Neural progenitor cell (in vitro differentiated cells): ENCODE data around the gene ANO4. TPM values are rescaled to one million over a fixed set of nuclear protein-coding genes. Genes with fewer than 3 reads are reported as not detected.

ENCODE experiments used
- DNase-seq: peaks from one replicate; pipeline ENCODE4 v3.0.0-alpha.2; 2016; ENCODE audit warnings: low spot score
- H2AFZ ChIP-seq: fragments of 200-600 bp; sonication (generic); replicated peaks from 2 replicates; pipeline ENCODE4 v1.6.1; 2016; ENCODE audit warnings: antibody characterized with exemption
- H3F3A ChIP-seq: fragments of 200-600 bp; sonication (generic); 2 replicates; pipeline ENCODE4 v1.6.1; 2016; ENCODE audit warnings: antibody characterized with exemption, low read depth
- H3K27ac ChIP-seq: fragments of 200-600 bp; sonication (generic); 2 replicates; pipeline ENCODE4 v1.5.1; 2016; ENCODE audit warnings: mild to moderate bottlenecking
- H3K27me3 ChIP-seq: fragments of 200-600 bp; sonication (generic); 2 replicates; pipeline ENCODE4 v1.6.1; 2016; ENCODE audit warnings: mild to moderate bottlenecking, moderate library complexity
- H3K36me3 ChIP-seq: fragments of 200-600 bp; sonication (generic); 2 replicates; pipeline ENCODE4 v1.5.1; 2016
- H3K4me1 ChIP-seq: fragments of 200-600 bp; sonication (generic); 2 replicates; pipeline ENCODE4 v1.6.1; 2016; ENCODE audit warnings: mixed run types
- H3K4me2 ChIP-seq: fragments of 200-600 bp; sonication (generic); 2 replicates; pipeline ENCODE4 v1.6.1; 2016
- H3K4me3 ChIP-seq: fragments of 200-600 bp; sonication (generic); 2 replicates; pipeline ENCODE4 v1.5.1; 2016
- H3K79me2 ChIP-seq: fragments of 200-600 bp; sonication (generic); 2 replicates; pipeline ENCODE4 v1.6.1; 2016; ENCODE audit warnings: low read depth
- H3K9ac ChIP-seq: fragments of 200-600 bp; sonication (generic); 2 replicates; pipeline ENCODE4 v1.6.1; 2016
- H3K9me3 ChIP-seq: fragments of 200-600 bp; sonication (generic); 2 replicates; pipeline ENCODE4 v1.5.1; 2016; ENCODE audit warnings: low read depth
- H4K20me1 ChIP-seq: fragments of 200-600 bp; sonication (generic); 2 replicates; pipeline ENCODE4 v1.6.1; 2016; ENCODE audit warnings: low read depth
- H3K27ac Mint-ChIP-seq: 3 replicates; pipeline ENCODE4 v1.8.0; 2021; ENCODE audit warnings: mixed read lengths
- H3K27me3 Mint-ChIP-seq: 2 replicates; pipeline ENCODE4 v1.8.0; 2022; ENCODE audit warnings: low read depth, mild to moderate bottlenecking, inconsistent platforms, moderate library complexity, mixed read lengths; ENCODE audit not compliant: insufficient read depth
- H3K36me3 Mint-ChIP-seq: 3 replicates; pipeline ENCODE4 v1.8.0; 2021; ENCODE audit warnings: mixed read lengths
- H3K4me1 Mint-ChIP-seq: 3 replicates; pipeline ENCODE4 v1.8.0; 2021; ENCODE audit warnings: mixed read lengths
- H3K4me3 Mint-ChIP-seq: 3 replicates; pipeline ENCODE4 v1.8.0; 2021; ENCODE audit warnings: mild to moderate bottlenecking, moderate library complexity, mixed read lengths
- H3K9me3 Mint-ChIP-seq: 3 replicates; pipeline ENCODE4 v1.8.0; 2020; ENCODE audit warnings: mixed read lengths
- CTCF ChIP-seq: fragments of 200-600 bp; sonication (generic); IDR thresholded peaks from 2 replicates; pipeline ENCODE4 v1.5.1; 2017; ENCODE audit warnings: antibody characterized with exemption, mild to moderate bottlenecking
- EZH2 ChIP-seq: fragments of 200-600 bp; sonication (generic); IDR thresholded peaks from 2 replicates; pipeline ENCODE4 v1.6.1; 2017; ENCODE audit warnings: antibody characterized with exemption, mild to moderate bottlenecking, moderate library complexity
- EZH2phosphoT487 ChIP-seq: fragments of 200-600 bp; sonication (generic); IDR thresholded peaks from 2 replicates; pipeline ENCODE4 v1.6.1; 2017; ENCODE audit warnings: antibody characterized with exemption
- total RNA-seq: library from RNA; depleted of rRNA; stranded (reverse); fragments of >200 nt; gene quantifications from 2 replicates; pipeline ENCODE4 v1.2.3, GENCODE V29; 2015; ENCODE audit warnings: low replicate concordance

The ANO4 gene
- total RNA-seq, 1 donor from 2014 or later: not detected

GRCh38 chr12:100820314-100820713, 25.7 kb downstream of the ANO4 start:
- Mint-ChIP-seq H3K9me3 (no peaks in the 10 kb centered on the region), H3K36me3 (no peaks in the 10 kb centered on the region), H3K4me3 (no peak overlapping the region), H3K4me1 (no peaks in the 10 kb centered on the region), H3K27ac (no peak overlapping the region), H3K27me3 (no peaks in the 10 kb centered on the region)
- no peaks in the 10 kb centered on the region for H3K79me2 ChIP-seq
- no peaks in the 10 kb centered on the region for H3F3A ChIP-seq
- H3K9me3 ChIP-seq: no peaks in the 10 kb centered on the region
- H3K27ac ChIP-seq: no peak overlapping the region
- no peak overlapping the region for H3K4me3 ChIP-seq
- H3K36me3 ChIP-seq: no peaks in the 10 kb centered on the region
- H3K27me3 ChIP-seq: no peaks in the 10 kb centered on the region
- no peak for TF ChIP-seq EZH2
- TF ChIP-seq CTCF: no peak
- no peak for TF ChIP-seq EZH2phosphoT487
- no peak overlapping the region for H3K4me2 ChIP-seq
- H3K9ac ChIP-seq: no peak overlapping the region
- no peaks in the 10 kb centered on the region for H4K20me1 ChIP-seq
- H3K4me1 ChIP-seq: no peaks in the 10 kb centered on the region
- DNase-seq: no peak
- no peak overlapping the region for H2AFZ ChIP-seq

- no peak overlapping the region for H3K27ac Mint-ChIP-seq
- H3K4me1 ChIP-seq: no peaks in the 10 kb centered on the region
- no peaks in the 10 kb centered on the region for H3K27me3 Mint-ChIP-seq
- no peaks in the 10 kb centered on the region for H3K9me3 ChIP-seq
- no peak overlapping the region for H3K9ac ChIP-seq
- no peaks in the 10 kb centered on the region for H3K36me3 Mint-ChIP-seq
- no peaks in the 10 kb centered on the region for H3K4me1 Mint-ChIP-seq
- H3K4me3 ChIP-seq: no peak overlapping the region
- DNase-seq: no peak
- no peaks in the 10 kb centered on the region for H3K9me3 Mint-ChIP-seq
- no peak overlapping the region for H2AFZ ChIP-seq
- no peaks in the 10 kb centered on the region for H3K36me3 ChIP-seq
- H4K20me1 ChIP-seq: peaks cover 3% of the 10 kb centered on the region
- H3F3A ChIP-seq: no peaks in the 10 kb centered on the region
- TF ChIP-seq CTCF (no peak), EZH2 (no peak), EZH2phosphoT487 (no peak)
- H3K4me2 ChIP-seq: no peak overlapping the region
- H3K4me3 Mint-ChIP-seq: no peak overlapping the region
- H3K27ac ChIP-seq: no peak overlapping the region
- no peaks in the 10 kb centered on the region for H3K27me3 ChIP-seq
- H3K79me2 ChIP-seq: no peaks in the 10 kb centered on the region
These were observed 29.4 kb downstream of the ANO4 start for GRCh38 chr12:100823963-100824362.

- no peaks in the 10 kb centered on the region for H3F3A ChIP-seq
- no peaks in the 10 kb centered on the region for H3K79me2 ChIP-seq
- no peak overlapping the region for H3K27ac Mint-ChIP-seq
- no peak overlapping the region for H3K4me3 ChIP-seq
- no peaks in the 10 kb centered on the region for H3K9me3 ChIP-seq
- H3K4me1 ChIP-seq: no peaks in the 10 kb centered on the region
- no peak overlapping the region for H3K4me3 Mint-ChIP-seq
- no peak for DNase-seq
- H3K27me3 ChIP-seq: no peaks in the 10 kb centered on the region
- H3K27ac ChIP-seq: no peak overlapping the region
- H3K36me3 Mint-ChIP-seq: no peaks in the 10 kb centered on the region
- no peak for TF ChIP-seq CTCF
- TF ChIP-seq EZH2phosphoT487: no peak
- no peak for TF ChIP-seq EZH2
- H3K9me3 Mint-ChIP-seq: no peaks in the 10 kb centered on the region
- H3K9ac ChIP-seq: no peak overlapping the region
- H3K36me3 ChIP-seq: no peaks in the 10 kb centered on the region
- no peak overlapping the region for H3K4me2 ChIP-seq
- H2AFZ ChIP-seq: no peak overlapping the region
- H3K4me1 Mint-ChIP-seq: no peaks in the 10 kb centered on the region
- H3K27me3 Mint-ChIP-seq: no peaks in the 10 kb centered on the region
- peaks cover 3% of the 10 kb centered on the region for H4K20me1 ChIP-seq
These were observed 29.9 kb downstream of the ANO4 start for GRCh38 chr12:100824476-100824875.

- Mint-ChIP-seq H3K27me3 (no peaks in the 10 kb centered on the region), H3K27ac (no peak overlapping the region), H3K4me1 (no peaks in the 10 kb centered on the region), H3K9me3 (no peaks in the 10 kb centered on the region), H3K36me3 (no peaks in the 10 kb centered on the region), H3K4me3 (no peak overlapping the region)
- no peak for TF ChIP-seq CTCF
- TF ChIP-seq EZH2: no peak
- TF ChIP-seq EZH2phosphoT487: no peak
- H3K36me3 ChIP-seq: no peaks in the 10 kb centered on the region
- no peak overlapping the region for H3K9ac ChIP-seq
- no peaks in the 10 kb centered on the region for H3K4me1 ChIP-seq
- H3F3A ChIP-seq: no peaks in the 10 kb centered on the region
- H3K27me3 ChIP-seq: no peaks in the 10 kb centered on the region
- peaks cover 3% of the 10 kb centered on the region for H4K20me1 ChIP-seq
- H2AFZ ChIP-seq: no peak overlapping the region
- DNase-seq: peak; percentile 81
- no peaks in the 10 kb centered on the region for H3K9me3 ChIP-seq
- no peak overlapping the region for H3K4me2 ChIP-seq
- no peaks in the 10 kb centered on the region for H3K79me2 ChIP-seq
- H3K27ac ChIP-seq: no peak overlapping the region
- no peak overlapping the region for H3K4me3 ChIP-seq
These were observed 31.7 kb downstream of the ANO4 start for GRCh38 chr12:100826323-100826722.
